ENCODE data around the gene ZNF630.
A peak's percentile ranks its signal among the peaks of the same experiment; 100 is the strongest.
"Not testable (repeated sequence)": the region's sequence is repeated elsewhere in the genome, so short reads cannot be mapped to it uniquely, and the experiment has no call there.

Gene ZNF630

DNA sequence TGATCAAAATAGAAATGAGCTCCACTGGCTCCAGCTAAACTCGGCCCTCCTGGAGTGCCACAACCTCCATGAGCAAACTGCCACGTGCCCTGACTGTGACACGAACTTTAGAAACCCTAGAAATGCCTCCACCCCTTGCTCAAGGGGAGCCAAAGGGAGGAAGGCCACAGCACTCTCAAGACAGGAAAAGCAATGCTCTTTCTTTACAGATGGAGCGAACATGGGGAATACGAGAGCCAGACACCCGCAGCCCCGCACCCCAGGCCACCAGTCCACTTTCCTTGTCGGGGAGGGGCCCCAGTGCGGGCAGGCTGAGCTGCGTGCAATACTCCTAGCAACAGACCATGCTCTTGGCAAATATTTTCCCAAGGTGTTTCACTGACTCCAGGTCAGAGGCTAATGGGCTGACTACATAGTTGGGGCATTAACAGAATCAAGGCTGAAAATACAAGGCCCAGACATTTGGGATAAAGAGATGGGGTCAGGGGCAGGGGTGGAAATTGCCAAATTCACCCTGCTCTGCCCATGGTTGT is 40.7 kb downstream of the ZNF630 start:
- H3K27ac ChIP-seq; DNase-seq (ENCODE audit: low read depth, low spot score): not testable (repeated sequence)

- no peak for DNase-seq (ENCODE audit: low read depth, low spot score)
- H3K27ac ChIP-seq = no peak overlapping the region
Observed at GRCh38 chrX:48030237-48030636, 41.2 kb downstream of the ZNF630 start.

GRCh38 chrX:48028091-48028490 is 43.3 kb downstream of the ZNF630 start:
- H3K27ac ChIP-seq = no peak overlapping the region
- no peak for DNase-seq (ENCODE audit: low read depth, low spot score)

GRCh38 chrX:48027545-48027944 is 43.9 kb downstream of the ZNF630 start:
- DNase-seq (ENCODE audit: low read depth, low spot score); H3K27ac ChIP-seq: not testable (repeated sequence)

GRCh38 chrX:48025561-48025960 is 45.9 kb downstream of the ZNF630 start:
- no peak for DNase-seq (ENCODE audit: low read depth, low spot score)

DNA sequence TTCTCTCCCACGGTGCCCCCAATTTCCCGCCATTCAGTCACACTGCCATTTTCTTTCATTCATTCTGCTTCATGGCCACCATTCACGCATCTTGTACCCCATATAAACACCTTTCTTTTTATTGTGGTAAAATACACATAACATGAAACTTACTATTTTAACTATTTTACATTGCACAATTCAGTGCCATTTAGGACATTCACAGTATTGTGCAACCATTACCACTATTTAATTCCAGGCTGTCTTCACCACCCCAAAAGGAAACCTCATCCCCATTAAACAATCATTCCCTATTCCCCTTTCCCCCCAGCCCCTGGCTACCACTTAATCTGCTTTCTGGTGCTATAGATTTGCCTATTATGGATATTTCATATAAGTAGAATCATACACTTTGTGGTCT is 48.7 kb downstream of the ZNF630 start:
- no peak overlapping the region for H3K27ac ChIP-seq
- DNase-seq (ENCODE audit: low read depth, low spot score) = no peak

More at GRCh38 chrX:48025561-48025960, 45.9 kb downstream of the ZNF630 start:
- H3K27ac ChIP-seq = no peak overlapping the region

- H3K27ac ChIP-seq = peak overlapping the region; percentile 47
- DNase-seq (ENCODE audit: low read depth, low spot score) = no peak
Observed at GRCh38 chrX:48022100-48022499, 49.3 kb downstream of the ZNF630 start.

GRCh38 chrX:48021026-48021900 is 50.2 kb downstream of the ZNF630 start:
- DNase-seq (ENCODE audit: low read depth, low spot score) = no peak
- H3K27ac ChIP-seq = peak overlapping the region; percentile 47

DNA sequence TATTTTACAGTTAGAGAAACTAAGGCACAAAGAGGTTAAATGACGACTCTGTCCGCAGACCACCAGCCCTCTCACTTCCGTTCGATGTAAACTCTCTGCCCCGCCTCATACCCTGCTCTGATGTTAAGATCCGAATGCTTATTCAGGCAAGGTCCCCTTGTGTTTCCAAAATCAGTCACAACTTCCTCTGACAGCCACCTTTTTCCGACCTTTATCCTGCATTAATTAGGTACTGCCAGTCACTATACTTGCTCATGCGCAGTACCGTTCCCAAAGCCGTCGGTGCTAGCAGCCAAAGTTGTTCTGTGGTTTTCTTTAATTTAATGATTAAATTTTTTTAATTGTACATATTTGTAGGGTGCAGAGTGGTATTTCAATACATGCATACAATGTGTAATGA is 51.0 kb downstream of the ZNF630 start:
- not testable (repeated sequence) for DNase-seq (ENCODE audit: low read depth, low spot score); H3K27ac ChIP-seq

- not testable (repeated sequence) for DNase-seq (ENCODE audit: low read depth, low spot score); H3K27ac ChIP-seq
Observed at GRCh38 chrX:48019892-48020291, 51.5 kb downstream of the ZNF630 start.

DNA sequence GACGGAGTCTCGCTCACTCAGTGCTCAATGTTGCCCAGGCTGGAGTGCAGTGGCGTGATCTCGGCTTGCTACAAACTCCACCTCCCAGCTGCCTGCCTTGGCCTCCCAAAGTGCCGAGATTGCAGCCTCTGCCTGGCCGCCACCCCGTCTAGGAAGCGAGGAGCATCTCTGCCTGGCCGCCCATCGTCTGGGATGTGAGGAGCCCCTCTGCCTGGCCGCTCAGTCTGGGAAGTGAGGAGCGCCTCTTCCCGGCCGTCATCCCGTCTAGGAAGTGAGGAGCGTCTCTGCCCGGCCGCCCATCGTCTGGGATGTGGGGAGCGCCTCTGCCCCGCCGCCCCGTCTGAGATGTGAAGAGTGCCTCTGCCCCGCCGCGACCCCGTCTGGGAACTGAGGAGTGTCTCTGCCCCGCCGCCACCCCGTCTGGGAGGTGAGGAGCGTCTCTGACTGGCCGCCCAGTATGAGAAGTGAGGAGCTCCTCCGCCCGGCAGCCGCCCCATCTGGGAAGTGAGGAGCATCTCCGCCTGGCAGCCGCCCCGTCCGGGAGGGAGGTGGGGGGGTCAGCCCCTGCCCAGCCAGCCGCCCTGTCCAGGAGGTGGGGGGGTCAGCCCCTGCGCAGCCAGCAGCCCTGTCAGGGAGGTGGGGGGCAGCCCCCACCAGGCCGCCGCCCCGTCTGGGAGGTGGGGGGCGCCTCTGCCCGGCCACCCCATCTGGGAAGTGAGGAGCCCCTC is 54.7 kb downstream of the ZNF630 start:
- DNase-seq (ENCODE audit: low read depth, low spot score); H3K27ac ChIP-seq: not testable (repeated sequence)

DNA sequence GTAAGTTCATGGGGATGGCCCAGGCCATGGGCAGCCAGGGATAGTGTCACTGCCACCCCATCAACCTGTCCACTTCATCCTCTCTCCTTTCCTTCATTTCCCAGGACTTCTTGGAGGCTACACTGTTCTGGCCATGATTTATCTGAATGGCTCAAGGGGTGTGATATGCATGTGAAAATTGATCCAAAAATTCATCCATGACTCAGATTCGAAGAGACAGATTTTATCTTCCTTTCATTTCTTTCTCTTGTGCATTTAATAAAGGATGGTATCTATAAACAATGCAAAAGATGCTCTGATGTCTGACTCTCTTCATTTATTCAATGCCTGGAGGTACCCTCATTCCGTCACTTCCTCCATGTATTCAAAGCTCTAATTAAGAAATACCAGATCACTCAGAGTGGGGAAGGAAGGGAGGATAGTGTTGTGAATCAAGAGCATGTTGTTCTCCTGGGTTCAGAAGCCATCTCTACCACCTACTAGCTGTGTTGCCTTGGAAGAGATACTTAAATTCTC is 61.9 kb downstream of the ZNF630 start:
- not testable (repeated sequence) for DNase-seq (ENCODE audit: low read depth, low spot score); H3K27ac ChIP-seq
